ENCODE data around the gene NAB1.

GRCh38 chr2:190716176-190716807, 67.4 kb downstream of the NAB1 start:
- TF ChIP-seq CTCF (conservative IDR thresholded peaks at IDR 0.05), result no peak
- no peak for TF ChIP-seq EZH2 (IDR thresholded peaks at IDR 0.05; ENCODE audit: low read depth)

Measured in PC-9 (cell line).